GM19452 (cell line): ENCODE measurements around the gene SLC39A11.
"Not testable (repeated sequence)": the region's sequence is repeated elsewhere in the genome, so short reads cannot be mapped to it uniquely, and the experiment has no call there.

ENCODE experiments used
- ATAC-seq: cut with Tn5 transposase; IDR thresholded peaks from one replicate; pipeline ENCODE4 v1.9.1; 2021; ENCODE audit not compliant: unreplicated experiment

Gene SLC39A11

DNA sequence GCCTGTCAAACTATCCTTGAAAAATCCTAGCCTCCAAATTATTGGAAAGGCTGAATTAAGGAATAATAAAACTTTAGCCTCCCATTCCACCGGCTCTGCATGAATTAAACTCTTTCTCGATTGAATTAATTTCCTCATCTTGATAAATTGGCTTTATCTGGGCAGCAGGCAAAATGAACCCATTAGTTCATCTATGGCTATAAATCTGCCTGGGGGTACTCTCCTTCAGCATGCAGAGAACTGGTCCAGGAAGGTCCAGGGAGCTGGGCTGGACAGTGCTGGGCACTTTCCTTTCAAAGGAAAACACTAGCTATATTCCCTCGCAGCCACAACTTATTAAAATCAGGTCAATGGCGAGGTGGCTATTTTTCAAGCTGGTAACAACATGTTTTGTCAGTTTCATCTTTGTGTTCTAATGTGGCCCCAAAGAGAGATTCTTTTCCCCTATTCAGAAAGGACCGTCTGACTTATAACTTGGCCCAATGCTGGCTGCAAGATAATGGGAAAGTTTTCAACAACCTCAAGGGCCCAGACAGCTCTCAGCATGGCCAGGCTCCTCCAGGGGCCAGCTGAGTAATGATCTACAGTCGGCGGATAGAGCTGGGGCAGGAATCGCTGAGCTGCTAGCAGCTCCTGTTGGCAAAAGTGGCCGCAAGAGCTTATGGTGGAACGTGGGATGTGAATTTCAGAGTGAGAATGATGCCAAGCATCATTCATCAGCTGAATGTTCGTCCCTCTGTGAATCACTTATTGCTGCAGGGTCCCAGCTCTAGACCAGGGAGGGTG is 326.9 kb downstream of the SLC39A11 start:
- ATAC-seq, result no peak

- ATAC-seq, result no peak
Measured at GRCh38 chr17:72764632-72765041, 327.9 kb downstream of the SLC39A11 start.

- no peak for ATAC-seq
Measured at GRCh38 chr17:72763981-72764380, 328.5 kb downstream of the SLC39A11 start.

GRCh38 chr17:72761893-72762575 is 330.5 kb downstream of the SLC39A11 start:
- not testable (repeated sequence) for ATAC-seq

GRCh38 chr17:72761431-72761830 is 331.1 kb downstream of the SLC39A11 start:
- ATAC-seq, result no peak

GRCh38 chr17:72760368-72760767 is 332.1 kb downstream of the SLC39A11 start:
- ATAC-seq, result no peak

DNA sequence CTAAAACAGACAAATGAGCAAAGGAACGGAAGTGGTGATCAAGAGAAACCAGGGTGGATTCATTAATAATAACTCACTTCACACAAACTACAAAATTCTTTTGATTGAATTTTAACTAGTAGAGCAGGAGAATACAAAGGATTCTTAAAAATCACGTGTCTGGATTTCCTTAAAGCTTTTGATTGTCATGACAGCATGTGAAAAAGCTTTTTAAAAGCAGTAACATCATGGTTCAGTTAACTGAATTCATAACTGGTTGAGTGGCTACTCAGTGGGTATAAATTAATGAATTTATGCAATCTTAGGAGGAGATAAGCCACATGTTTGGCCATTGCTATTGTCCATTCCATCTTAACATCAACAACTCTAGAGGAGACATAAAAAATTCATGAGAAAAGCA is 333.2 kb downstream of the SLC39A11 start:
- no peak for ATAC-seq

DNA sequence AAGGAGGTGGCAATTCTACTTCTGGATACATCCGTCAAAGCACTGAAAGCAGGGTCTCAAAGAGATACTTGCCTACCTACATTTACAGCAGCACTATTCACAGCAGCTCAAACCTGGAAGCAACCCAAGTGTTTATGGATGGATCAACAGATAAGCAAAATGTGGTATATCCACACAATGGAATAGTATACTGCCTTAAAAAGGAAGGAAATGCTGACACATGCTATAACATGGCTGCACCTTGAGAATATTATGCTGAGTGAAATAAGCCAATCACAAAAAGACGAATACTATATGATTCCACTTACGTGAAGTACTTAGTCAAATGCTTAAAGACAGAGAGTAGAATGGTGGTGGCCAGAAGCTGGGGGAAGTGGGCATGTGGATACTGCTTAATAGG is 336.2 kb downstream of the SLC39A11 start:
- no peak for ATAC-seq

DNA sequence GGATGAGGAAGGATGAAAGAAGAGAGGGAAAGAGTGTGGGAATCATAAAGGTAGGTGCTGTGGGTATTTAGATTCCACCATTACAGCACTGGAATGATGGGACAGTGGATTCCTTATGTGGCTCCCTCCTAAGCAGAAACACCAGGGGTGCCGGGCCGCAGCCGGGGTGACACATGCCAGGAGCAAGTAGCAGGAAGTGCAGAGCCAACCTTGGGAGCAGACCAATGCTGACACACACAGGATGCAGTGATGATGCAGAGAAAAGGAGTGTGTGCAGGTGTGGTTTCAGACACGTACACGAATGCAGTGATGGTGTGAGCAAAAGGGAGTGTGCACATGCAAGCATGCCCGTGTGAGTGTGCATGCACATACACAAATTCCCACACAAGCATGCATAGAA is 338.0 kb downstream of the SLC39A11 start:
- no peak for ATAC-seq

DNA sequence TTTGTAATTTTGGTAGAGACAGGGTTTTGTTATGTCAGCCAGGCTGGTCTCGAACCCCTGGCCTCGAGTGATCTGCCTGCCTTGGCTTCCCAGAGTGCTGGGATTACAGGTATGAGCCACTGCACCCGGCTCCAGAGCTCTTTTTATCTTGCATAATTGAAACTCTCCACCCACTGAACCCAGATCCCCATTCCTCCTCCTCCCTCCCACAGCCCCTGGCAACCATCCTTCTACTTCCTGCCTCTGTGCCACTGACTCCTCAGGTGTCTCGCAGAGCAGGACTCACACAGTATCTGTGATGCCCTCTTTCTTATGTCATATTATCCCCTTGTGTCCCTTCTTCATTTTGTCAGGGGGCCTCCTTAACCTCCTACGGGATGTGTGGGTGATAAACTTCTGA is 340.7 kb downstream of the SLC39A11 start:
- no peak for ATAC-seq

- no peak for ATAC-seq
Measured at GRCh38 chr17:72749119-72749572, 343.3 kb downstream of the SLC39A11 start.

DNA sequence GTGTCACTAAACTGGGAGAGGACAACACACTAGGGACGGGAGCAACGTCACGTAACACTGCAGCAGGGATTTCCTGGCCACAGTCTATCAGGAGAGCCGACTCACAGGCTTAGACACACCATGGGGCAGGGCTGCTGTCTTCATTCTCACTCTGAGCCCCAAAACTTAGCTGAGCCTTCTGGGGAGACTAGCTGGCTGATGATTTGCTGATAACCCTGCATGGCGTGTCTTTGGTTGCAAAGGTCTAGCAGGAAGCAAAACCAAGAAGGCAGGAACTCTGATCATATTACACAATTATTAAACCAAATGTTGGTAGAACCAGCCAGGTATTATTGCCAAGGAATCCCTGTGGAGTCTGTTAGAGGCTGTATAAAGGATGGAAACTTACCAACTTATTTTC is 345.0 kb downstream of the SLC39A11 start:
- ATAC-seq, result no peak

DNA sequence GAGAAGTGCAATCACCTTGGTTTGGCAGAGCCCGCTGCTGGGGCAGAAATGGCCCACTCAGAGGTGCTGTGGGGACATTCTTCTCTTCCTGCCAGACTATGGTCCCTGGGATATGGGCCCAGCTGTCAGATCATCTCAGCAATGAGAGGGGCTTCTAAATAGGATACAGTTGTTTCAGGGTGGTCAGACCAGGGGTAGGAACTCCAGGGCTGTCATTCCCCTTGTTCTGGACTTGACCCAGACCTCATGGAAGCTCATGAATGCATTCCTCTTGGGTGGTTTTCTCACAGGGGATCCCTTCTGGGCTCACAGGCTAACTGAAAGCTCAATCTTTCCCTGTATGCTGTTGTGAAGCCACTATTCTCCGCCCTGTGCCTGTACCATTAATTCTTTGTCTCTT is 347.2 kb downstream of the SLC39A11 start:
- no peak for ATAC-seq

GRCh38 chr17:72743037-72743467 is 349.4 kb downstream of the SLC39A11 start:
- ATAC-seq, result no peak

DNA sequence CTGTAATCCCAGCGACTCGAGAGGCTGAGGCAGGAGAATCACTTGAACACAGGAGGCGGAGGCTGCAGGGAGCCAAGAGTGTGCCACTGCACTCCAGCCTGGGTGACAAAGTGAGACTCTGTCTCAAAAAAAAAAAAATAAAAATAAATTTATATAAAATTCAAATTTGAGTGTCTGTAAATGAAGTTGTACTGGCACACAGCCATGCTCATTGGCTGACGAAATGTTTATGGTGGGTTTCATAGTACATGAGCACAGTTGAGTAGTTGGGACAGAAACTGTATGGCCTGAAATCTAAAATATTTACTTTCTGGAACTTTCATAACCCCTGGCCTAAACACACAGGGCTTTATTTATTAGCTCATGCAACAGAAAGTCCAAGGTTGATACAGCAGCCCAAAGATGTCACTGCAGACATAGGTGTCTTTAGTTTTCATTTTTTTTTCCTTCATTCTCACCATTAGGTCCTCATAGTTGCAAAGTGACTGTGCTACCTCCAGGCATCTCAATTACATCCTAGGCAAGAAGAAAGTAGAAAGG is 355.3 kb downstream of the SLC39A11 start:
- no peak for ATAC-seq

DNA sequence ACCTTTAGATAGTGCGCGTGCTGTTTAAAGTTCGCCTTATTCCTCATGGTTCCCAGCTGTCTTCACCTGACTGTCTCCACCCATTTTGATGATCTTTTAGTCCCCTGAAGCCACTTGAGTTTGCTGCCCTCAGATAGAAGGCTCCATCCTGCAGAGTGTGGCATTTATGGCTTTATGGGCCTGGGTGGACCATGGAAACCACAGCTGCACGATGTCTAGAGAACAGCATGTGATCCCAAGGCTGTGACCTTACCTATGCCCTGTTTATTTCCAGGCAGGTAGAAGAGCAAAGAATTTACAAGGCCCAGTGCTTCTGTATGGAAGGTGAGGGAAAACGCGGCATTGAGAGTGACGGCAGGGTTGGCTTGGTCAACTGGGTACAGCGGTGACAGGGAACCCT is 356.9 kb downstream of the SLC39A11 start:
- no peak for ATAC-seq

DNA sequence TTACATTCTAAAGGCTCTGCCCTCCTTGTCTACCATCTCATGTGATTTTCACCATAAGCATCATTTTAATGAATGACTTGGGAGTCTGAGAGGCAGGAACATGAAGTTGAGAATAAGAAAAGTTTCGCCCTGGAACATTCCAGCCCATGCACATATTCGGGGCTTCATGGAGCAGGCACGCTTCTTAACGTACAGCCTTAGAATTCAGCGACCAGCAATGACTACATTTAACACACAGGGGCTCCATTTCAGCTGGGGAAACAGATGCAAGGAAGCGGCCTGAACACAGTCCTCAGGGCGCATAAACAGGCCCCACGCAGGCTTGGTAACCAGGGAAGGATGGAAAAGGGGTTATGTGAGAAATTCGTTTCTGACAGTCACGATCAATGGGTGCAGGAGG is 357.4 kb downstream of the SLC39A11 start:
- no peak for ATAC-seq

DNA sequence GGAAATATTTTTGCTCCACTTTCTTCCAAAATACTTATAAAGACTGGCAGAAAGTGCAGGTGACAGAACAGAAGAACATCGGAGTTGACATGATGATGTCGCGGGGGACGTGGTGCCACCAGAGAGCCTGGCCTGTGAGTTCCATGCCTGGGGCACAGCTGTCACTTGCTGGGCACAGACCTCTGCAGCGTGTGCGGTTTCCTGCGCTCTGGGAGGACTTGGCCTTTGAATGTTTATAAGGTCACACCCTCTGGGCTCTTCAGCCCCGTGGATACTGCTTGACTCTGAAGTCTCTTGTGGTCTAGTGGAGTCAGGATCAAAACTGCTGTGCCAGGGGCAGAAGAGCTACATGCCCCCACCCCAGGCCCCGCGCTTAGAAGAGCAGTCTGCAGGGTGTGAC is 357.9 kb downstream of the SLC39A11 start:
- ATAC-seq, result no peak

GRCh38 chr17:72733619-72734282 is 358.7 kb downstream of the SLC39A11 start:
- no peak for ATAC-seq

DNA sequence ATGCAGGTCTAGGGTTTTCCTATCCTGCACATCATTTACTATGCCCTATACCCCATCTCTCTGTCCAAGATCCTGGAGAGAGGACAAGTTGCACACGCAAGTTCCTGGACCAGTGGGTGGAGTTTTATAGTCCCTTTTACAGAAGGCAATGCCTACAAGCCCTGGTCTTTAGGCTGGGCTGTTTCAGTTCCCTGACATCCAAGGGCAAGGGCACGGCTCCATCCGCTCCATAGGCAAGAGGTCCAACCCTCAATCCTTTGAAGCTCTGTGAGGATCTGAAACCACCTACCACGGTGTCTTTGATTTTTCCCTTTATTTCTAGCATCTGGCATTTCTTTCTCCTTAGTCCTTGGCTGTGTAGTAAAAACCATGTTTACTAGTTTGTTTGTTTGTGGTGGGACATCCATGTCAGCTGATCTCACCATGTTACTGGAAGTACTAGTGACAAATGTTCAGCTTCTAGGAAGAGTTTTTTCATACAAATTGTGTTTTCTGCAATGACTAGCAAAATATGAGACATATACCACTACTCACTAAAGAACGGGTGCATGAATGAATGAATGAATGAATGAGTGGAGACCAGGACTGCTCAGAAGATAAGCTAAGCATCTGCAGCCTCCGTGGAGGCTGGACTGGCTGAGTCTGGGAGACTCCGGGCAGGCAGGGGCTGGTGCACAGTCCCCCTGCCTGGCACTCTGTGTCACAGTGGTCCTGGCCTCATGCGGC is 359.4 kb downstream of the SLC39A11 start:
- no peak for ATAC-seq

DNA sequence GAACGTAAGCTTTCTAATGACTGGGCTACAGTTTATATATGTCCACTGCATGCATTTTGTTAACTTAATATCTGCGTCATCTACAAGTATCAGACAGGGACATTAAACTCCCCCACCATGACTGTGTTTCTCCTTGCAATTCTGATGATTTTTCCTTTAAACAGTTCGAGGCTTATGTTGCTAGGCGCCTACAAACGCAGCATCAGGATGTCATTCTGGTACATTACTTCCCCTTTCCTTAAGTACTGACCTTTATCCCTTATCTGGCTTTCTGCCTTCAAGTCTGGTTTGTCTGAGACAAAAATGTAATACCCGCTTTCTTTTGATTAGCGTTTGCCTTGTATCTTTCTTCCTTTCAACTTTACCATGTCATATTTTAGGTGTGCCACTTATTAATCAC is 362.4 kb downstream of the SLC39A11 start:
- ATAC-seq, result no peak
